ENCODE measurements around the gene MED14.

GRCh38 chrX:40607381-40607780 lies 128.0 kb downstream of the MED14 start:
- no peak for TF ChIP-seq POLR2AphosphoS5 (IDR thresholded peaks at IDR 0.05; ENCODE audit: borderline replicate concordance, low read depth, low read length)
- TF ChIP-seq EZH2 (IDR thresholded peaks at IDR 0.05), result no peak

All from SK-N-MC (cell line).